Heart left ventricle (tissue), 16 donors: ENCODE data around the gene CCT3. TPM values are rescaled to one million over a fixed set of nuclear protein-coding genes. Genes with fewer than 3 reads are reported as not detected.

Source experiments
- ATAC-seq, 4 donors: fragments of 200-7000 bp; cut with Tn5 transposase; one replicate each; pipeline ENCODE4 v1.9.1; 2020 to 2022; ENCODE audit warnings: moderate library complexity in 4 of 4, mild to moderate bottlenecking in 3 of 4, moderate number of reproducible peaks in 1 of 4
- DNase-seq, 5 donors: peaks; one replicate each; pipeline ENCODE4 v3.0.0-alpha.2; 2020
- H3K27ac ChIP-seq, 12 donors: fragments of 200-600 bp; sonication (generic) in 4 of 12; one replicate each; pipeline versions ENCODE4 v1.5.0 to v1.8.0; 2016 to 2022; ENCODE audit warnings: mild to moderate bottlenecking in 2 of 12
- H3K27me3 ChIP-seq, 9 donors: fragments of 200-600 bp; sonication (generic) in 2 of 9; one replicate each; pipeline versions ENCODE4 v1.5.1 to v1.8.0; 2016 to 2022; ENCODE audit warnings: mild to moderate bottlenecking in 3 of 9
- H3K36me3 ChIP-seq, 9 donors: fragments of 200-600 bp; sonication (generic) in 2 of 9; one replicate each; pipeline versions ENCODE4 v1.5.0 to v1.8.0; 2018 to 2022; ENCODE audit warnings: mild to moderate bottlenecking in 2 of 9
- H3K4me1 ChIP-seq, 12 donors: fragments of 200-600 bp; sonication (generic) in 4 of 12; one replicate each; pipeline versions ENCODE4 v1.5.0 to v1.8.0; 2016 to 2022; ENCODE audit warnings: mild to moderate bottlenecking in 3 of 12
- H3K4me3 ChIP-seq, 12 donors: fragments of 200-600 bp; sonication (generic) in 4 of 12; one replicate each; pipeline versions ENCODE4 v1.5.0 to v1.8.0; 2017 to 2022; ENCODE audit warnings: mild to moderate bottlenecking in 9 of 12, moderate library complexity in 4 of 12
- H3K9me3 ChIP-seq, 12 donors: fragments of 200-600 bp; sonication (generic) in 4 of 12; one replicate each; pipeline versions ENCODE4 v1.5.0 to v1.8.0; 2016 to 2022; ENCODE audit warnings: mild to moderate bottlenecking in 1 of 12
- CTCF ChIP-seq, 12 donors: fragments of 200-600 bp; sonication (generic) in 4 of 12; IDR thresholded peaks; one replicate each; pipeline versions ENCODE4 v1.5.0 to v1.8.0; 2018 to 2022; ENCODE audit warnings: antibody characterized with exemption in 12 of 12, mild to moderate bottlenecking in 5 of 12
- POLR2A ChIP-seq, 2 donors: fragments of 450-650 bp; IDR thresholded peaks; one replicate each; pipeline ENCODE4 v1.6.1; 2017; ENCODE audit warnings: antibody characterized with exemption in 2 of 2, mild to moderate bottlenecking in 2 of 2, moderate library complexity in 2 of 2
- WGBS, 4 donors: extraction: QIAGEN DNeasy Blood & Tissue Kit in 2 of 4; methylation state at CpG; one replicate each; pipeline versions ENCODE4 v1.1.5 to v1.1.7; 2013 to 2018; 5-methylcytosine and 5-hydroxymethylcytosine counted together
- intact Hi-C, 10 donors: fragments of 100-400 bp; cut with DNase I; formaldehyde crosslinking; loops; one replicate each; pipeline versions ENCODE4 v1.11.1 to v1.14.2; 2022
- polyA plus RNA-seq, 2 donors: library from polyadenylated mRNA; stranded (reverse); fragments of 200-250 nt; gene quantifications; one replicate each; pipeline ENCODE4 v1.2.3, GENCODE V29; 2013
- total RNA-seq, 9 donors: library from RNA; depleted of rRNA in 2 of 9; stranded (reverse); fragments of >200 nt in 2 of 9; fragmentation: NEBNext Ultra II Directional in 3 of 9; extraction: Animal tissue kit (Norgen Biotek cat#: 25700) in 3 of 9; gene quantifications; one replicate each; pipeline versions ENCODE4 v1.1.0 to v1.2.4, GENCODE V29; 2016 to 2023
- donor health status: ischemic (EF 13 %, LVEDD 7.1; RV severe dilation, severe dysfunction).
- donor health status: healthy with polysubstance abuse.
- donor health status: DM: no; HTN: yes; CAD: no.
- donor health status: DM: no; HTN: no; CAD: no.
- donor health status: ischemic (EF 25% LVEDD 6.9; RV normal size, moderate dysfunction).
- donor health status: ischemic (EF 25% LVEDD 5.7; RV mildly dilated, moderate dysfunction).
- donor health status: healthy.
- donor health status: DM: yes; HTN: yes; CAD: no.
- donor health status: ischemic (EF 35%, LVEDD 5.7; RV mildly dilated, moderate dysfunction).
- donor health status: nonischemic (EF 11% LVEDD 7.7; RV severe dilation, severe dysfunction).
- donor health status: DM: yes; HTN: yes; CAD: no.
- donor health status: PGD.
- donor health status: ischemic (EF 29% LVEDD 5.4; RV normal size, mild dysfunction).
- donor health status: nonischemic (EF 23%, LVEDD 6.1; RV moderate dilation, normal function).

Gene CCT3
- total and polyA plus RNA-seq, 11 donors, result 83.1 to 246 (median 143) TPM

GRCh38 chr1:156284112-156284511 lies 54.0 kb downstream of the CCT3 start, which contains the start of gene TMEM79:
Gene TMEM79, plus strand, starts transcription at chr1:156284325. Its CDS starts 902 bp downstream, at chr1:156285227.
- Histone ChIP-seq H3K4me3 (peak within 1 kb of the TSS; percentile 68 to 100 (median 84)), H3K27me3 (no peaks in the 10 kb centered on the region), H3K4me1 (peaks cover 5 to 44% (median 30%) of the 10 kb centered on the region in 12 donors), H3K36me3 (peaks cover 0 to 19% (median 12%) of the 10 kb centered on the region in 9 donors), H3K27ac (peak within 1 kb of the TSS in 11 of 12 donors; percentile 61 to 98 (median 90)), H3K9me3 (no peaks in the 10 kb centered on the region)
- TF ChIP-seq CTCF (IDR thresholded peaks at IDR 0.05) (no peak), POLR2A (IDR thresholded peaks at IDR 0.05) (no peak)
- WGBS, 4 donors, result 90 to 92% (median 91%) methylated on average over 7 of the region's 7 CpGs
- ATAC-seq, result no peak
- intact Hi-C loops, result no loop called here
- no peak for DNase-seq

- Histone ChIP-seq H3K4me1 (peaks cover 5 to 50% (median 30%) of the 10 kb centered on the region in 12 donors), H3K27me3 (no peaks in the 10 kb centered on the region), H3K4me3 (peak overlapping the region; percentile 68 to 100 (median 84)), H3K27ac (peak overlapping the region in 7 of 12 donors; percentile 86 to 98 (median 94)), H3K9me3 (no peaks in the 10 kb centered on the region), H3K36me3 (peaks cover 0 to 20% (median 12%) of the 10 kb centered on the region in 9 donors)
- ATAC-seq (no peak), DNase-seq (no peak)
- intact Hi-C loops, result loop anchor here in 2 of 10 donors (1.0 to 2.0 kb wide), 2 partner anchors 55 kb away; partner anchors contain the start of genes CCT3 (in 2 of the 2) and TSACC (in 2 of the 2)
- TF ChIP-seq POLR2A (IDR thresholded peaks at IDR 0.05) (no peak), CTCF (IDR thresholded peaks at IDR 0.05) (no peak)
- 75 to 93% (median 89%) methylated on average over 1 of the region's 1 CpG for WGBS, 4 donors
Observed at GRCh38 chr1:156283521-156283920, 54.6 kb downstream of the CCT3 start.

DNA sequence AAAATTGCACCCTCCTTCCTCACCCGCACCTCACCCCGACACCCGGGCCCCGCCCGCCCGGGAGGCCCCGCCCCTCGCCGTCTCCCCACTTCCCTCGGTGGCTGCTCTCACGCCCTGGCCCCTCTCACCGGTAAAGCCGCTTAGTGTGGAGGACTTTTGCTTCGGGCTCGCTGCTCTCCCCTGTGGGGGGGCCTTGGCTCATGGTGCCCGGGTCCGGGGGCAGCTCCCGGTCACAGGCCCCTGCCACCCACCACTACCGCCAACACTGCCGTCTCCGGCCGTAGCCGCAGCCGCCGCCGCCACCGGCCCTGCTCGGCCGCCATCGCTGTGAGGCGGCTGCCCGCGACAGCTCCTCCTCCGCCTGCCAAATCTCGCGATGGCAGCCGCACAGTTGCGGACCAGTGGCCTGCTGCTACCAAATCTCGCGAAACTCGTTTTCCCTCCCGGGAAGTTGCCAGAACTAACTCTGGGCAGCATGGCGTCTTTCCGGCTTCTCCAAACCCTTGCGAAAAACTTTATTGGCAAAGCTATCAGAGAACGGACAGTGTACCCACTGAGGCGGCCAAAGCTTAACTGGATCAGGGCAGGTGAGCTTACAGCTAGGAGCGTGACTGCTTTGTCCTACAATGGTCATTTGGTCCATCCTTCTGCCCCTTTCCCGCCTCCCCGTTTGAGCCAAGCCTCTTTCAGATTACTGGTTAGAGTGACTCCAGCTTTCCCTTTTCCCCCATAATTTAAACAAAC lies 55.4 kb downstream of the CCT3 start, which contains the start of gene SMG5:
Gene SMG5 (minus strand): TSS at position 347 of the 744 bp plus-strand sequence. CDS start 145 bp downstream, at position 202.
- Histone ChIP-seq H3K27me3 (no peaks in the 10 kb centered on the region), H3K27ac (peak within 1 kb of the TSS; percentile 84 to 98 (median 92)), H3K4me3 (peak within 1 kb of the TSS; percentile 68 to 100 (median 84)), H3K9me3 (no peaks in the 10 kb centered on the region), H3K4me1 (peaks cover 5 to 59% (median 30%) of the 10 kb centered on the region in 12 donors), H3K36me3 (peaks cover 0 to 28% (median 21%) of the 10 kb centered on the region in 9 donors)
- intact Hi-C loops, result loop anchor here in 2 of 10 donors (1.0 to 2.0 kb wide), 2 partner anchors 56 kb away; partner anchors contain the start of genes CCT3 (in 2 of the 2) and TSACC (in 2 of the 2)
- ATAC-seq (peak; percentile 88 to 92 (median 88)), DNase-seq (peak; percentile 98 to 99 (median 98))
- 0 to 1% (median 0%) methylated on average over 44 to 50 of the region's 50 CpGs for WGBS, 4 donors
- TF ChIP-seq CTCF (IDR thresholded peaks at IDR 0.05) (no peak), POLR2A (IDR thresholded peaks at IDR 0.05) (peak; percentile 59 to 91)
